HG03039 (cell line): ENCODE results near the gene NDUFA11.

Experiments used
- ATAC-seq: cut with Tn5 transposase; IDR thresholded peaks from one replicate; pipeline ENCODE4 v1.9.1; 2021; ENCODE audit warnings: mild to moderate bottlenecking, moderate library complexity; ENCODE audit not compliant: unreplicated experiment

NDUFA11 gene

GRCh38 chr19:5932609-5933262 is 29.1 kb upstream of the NDUFA11 start:
- ATAC-seq = no peak

DNA sequence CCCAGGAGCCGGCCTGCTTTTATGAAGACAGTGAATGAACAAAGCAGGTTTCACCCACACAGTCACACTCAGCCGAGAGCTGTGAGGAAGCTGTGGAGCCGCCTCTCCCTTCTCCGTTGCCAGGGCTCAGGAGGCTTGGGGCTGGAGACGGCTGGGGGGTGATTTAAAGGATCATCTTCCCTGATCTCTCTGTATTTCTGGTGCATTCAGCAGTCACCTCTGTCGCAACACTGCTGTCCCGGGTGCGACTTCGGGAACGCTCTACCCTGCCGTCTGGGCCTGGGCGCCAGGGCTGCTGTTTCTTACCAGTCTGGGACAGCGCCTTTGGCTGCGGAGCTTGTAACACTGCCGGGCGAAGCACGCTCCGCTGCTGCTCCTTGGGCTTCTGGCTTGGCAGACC is 28.6 kb upstream of the NDUFA11 start:
- no peak for ATAC-seq

GRCh38 chr19:5931251-5931650 is 27.7 kb upstream of the NDUFA11 start:
- ATAC-seq = no peak

GRCh38 chr19:5929625-5930024 is 26.0 kb upstream of the NDUFA11 start:
- ATAC-seq = no peak

DNA sequence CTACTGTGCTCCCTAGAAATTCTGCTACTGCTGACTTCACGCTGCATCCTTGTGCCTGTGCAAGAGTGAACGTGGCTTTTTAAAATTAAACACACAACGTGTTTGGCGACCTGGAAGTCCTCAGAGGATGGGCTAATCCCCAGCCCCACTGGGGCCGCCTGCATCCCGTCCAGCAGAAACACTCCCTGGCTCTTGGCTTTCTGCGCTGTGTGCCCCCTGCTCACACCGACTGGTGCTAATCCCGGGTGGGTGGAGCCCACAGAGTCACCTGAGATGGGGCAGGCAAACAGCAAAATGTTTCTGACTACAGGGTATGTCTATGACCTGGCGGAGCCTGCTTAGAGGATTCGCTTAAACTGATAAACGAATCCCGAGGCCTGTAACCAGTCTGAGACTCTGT is 25.6 kb upstream of the NDUFA11 start:
- ATAC-seq = no peak

DNA sequence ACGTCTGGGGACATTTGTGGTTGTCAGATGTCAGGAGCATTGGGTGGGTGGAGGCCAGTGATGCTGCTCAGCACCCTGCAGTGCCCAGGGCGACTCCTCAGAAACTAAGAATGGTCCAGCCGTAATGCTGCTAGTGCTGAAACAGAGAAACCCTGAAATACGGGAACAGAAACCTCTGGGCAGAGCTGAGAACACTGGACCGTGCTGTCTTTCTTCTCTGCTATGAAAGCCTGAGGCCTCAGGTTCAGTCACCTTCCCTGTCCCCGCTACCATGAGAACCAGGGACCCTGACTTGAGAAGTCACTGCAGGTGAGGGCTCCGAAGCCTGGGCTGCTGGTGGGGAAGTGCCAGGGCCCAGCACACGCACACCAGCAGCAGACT is 23.8 kb upstream of the NDUFA11 start:
- ATAC-seq = no peak

DNA sequence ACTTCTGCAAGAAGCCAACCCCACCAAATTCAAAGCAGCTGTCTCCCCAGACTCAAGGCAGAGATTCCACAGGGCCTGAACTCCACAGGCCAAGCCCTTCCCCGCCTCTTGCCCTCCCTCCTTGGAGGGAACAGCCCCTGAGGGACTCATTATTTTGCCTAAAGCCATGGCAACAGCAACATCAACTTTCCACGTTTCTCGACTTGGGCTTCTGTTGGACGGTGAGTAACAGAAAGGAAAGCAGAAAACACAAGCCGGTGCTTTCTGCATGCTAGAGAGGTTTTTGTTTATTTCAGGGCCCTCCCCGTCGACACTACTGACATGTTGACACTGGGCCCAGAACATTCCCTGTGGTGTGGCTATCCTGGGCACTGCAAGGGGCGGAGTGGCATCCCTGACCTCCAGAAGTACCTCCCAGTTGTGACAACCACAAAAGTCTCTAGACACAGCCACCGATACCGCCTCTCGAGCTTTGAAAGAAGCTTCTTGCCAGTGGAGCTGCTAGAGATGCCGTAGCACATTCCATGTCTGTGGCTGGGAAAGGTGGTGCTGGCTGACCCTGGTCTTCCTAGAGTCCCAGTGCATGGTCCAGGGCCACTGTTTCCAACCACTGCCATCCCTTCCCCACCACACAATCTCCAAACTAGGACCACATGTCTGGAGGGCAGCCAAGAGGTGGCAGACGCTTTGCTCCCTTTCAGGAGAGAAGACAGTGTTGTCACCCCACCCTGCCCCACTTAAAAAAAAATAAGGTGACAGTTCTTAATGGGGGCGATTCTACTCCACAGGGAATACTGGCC is 23.3 kb upstream of the NDUFA11 start:
- ATAC-seq = no peak

DNA sequence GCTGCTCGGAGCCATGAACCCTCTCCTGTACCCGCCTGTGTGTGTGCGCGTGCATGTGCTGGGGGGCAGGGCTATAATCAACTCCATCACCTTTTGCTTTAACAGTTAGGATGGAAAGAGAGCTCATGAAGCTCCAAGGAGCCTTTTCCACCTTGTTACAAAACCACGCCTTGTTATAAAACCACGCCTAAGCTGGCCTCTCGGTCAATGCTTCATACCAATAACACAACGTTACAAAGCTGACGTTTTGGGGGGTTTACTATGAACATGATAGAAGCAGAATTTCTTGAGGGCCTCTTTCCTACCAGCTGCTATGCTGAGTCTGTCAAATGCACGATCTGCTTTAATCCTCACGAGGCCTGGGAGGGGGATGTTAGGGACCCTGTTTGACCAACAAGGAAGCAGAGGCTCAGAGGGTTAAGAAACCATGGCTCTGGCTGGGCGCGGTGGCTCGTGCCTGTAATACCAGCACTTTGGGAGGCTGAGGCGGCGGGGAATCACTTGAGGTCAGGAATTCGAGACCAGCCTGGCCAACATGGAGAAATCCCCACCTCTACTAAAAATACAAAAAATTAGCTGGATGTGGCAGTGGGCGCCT is 22.3 kb upstream of the NDUFA11 start:
- ATAC-seq = no peak

DNA sequence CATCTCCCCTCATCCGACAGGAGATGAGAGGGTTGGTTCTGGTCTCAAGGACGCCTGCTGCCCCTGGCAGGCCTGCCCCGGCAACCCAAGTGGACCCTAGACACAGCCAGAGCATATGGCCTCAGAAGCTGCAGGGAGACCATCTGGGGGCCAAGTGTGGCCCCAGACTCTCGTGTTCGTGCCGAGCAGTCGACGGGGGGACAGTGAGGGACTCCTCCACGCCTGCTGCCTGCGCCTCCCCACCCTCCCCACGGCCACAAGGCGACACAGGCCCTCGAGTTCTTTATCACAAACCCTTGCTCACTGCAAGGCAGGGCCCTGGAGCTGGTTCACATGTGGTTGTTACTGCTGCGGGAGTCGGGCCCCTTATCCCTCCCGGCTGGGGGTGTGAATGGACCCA is 19.8 kb upstream of the NDUFA11 start:
- no peak for ATAC-seq

DNA sequence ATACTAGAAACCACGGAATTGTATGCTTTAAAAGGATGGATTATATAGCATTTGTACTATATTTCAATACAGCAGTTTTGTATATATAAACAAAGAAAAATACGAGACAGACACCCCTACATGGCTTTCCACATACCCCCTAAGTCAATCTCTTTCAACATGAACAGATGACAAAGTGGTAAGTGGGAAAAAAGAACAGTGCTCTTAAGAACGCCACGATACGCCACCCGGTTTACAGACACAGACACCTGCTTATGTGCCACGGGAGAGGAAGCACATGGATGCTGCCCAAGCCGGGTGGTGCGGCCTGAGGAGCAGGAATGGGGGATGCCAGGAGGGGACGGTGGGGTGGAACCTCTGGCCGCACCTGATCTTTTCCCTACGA is 18.6 kb upstream of the NDUFA11 start:
- no peak for ATAC-seq

- no peak for ATAC-seq
Measured at GRCh38 chr19:5921516-5922160, 18.0 kb upstream of the NDUFA11 start.

DNA sequence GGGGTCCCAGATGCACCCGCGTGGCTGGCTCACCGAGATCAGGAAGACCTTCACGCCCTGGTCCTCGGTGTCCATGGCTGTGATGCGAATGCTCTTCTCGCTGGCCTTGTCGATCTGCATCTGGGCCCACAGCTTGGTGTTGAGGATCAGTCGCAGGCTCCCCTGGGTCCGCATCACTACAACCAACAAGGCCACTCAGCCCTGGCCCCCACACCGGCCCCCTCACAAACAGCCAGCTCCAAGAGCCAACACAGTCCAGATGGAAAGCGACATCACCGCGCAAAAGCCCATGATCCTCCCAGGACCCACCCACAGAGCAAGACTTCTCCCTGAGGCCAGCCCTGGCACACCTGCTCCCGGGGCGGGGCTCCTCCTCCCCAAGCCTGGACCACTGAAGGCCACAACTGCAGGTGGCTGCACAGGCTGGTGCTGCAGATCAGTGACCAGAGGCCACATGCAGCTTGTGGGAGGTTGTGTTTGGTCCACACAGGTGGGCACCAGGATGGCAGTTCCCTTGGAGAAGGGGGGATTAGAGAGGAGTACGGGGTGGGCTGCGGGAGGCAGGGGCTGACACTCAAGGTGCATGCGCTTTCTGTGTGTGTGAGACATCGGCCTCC is 15.0 kb upstream of the NDUFA11 start:
- no peak for ATAC-seq

GRCh38 chr19:5917431-5918107 is 14.0 kb upstream of the NDUFA11 start:
- no peak for ATAC-seq

DNA sequence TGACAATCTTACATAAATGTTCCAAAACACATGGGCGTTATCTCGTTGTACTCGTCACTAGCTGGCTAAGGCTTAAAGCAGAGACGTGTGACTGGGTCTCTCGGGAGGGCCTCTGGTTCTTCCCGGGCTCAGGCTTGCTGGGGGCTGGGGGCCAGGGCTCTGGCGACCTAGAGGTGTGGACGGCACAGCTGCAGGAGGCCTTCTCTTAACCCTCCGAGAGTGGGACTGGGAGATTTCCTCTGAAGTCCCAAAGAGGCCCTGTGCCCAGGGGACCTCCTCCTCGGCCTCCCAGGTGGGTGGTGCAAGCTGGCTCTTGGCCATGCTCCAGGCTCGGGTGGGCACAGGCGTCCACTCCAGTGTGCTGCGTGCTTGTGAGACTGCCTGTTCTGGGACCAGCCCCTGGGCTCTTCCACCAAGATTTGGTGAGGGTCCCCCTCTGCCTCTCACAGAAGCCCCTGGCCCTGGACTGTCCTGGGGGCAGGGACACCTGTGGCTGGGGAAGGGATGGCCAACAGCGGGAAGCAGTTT is 12.7 kb upstream of the NDUFA11 start:
- ATAC-seq = no peak

- ATAC-seq = no peak
Measured at GRCh38 chr19:5915782-5916165, 12.2 kb upstream of the NDUFA11 start.

GRCh38 chr19:5914946-5915781 is 11.6 kb upstream of the NDUFA11 start:
- ATAC-seq = no peak

- ATAC-seq = no peak
Measured at GRCh38 chr19:5914358-5914774, 10.8 kb upstream of the NDUFA11 start.

GRCh38 chr19:5913739-5914357 is 10.3 kb upstream of the NDUFA11 start, which contains the start of gene CAPS:
CAPS (plus strand) TSS chr19:5914254; CDS start chr19:5914407, 153 bp downstream.
- no peak for ATAC-seq

DNA sequence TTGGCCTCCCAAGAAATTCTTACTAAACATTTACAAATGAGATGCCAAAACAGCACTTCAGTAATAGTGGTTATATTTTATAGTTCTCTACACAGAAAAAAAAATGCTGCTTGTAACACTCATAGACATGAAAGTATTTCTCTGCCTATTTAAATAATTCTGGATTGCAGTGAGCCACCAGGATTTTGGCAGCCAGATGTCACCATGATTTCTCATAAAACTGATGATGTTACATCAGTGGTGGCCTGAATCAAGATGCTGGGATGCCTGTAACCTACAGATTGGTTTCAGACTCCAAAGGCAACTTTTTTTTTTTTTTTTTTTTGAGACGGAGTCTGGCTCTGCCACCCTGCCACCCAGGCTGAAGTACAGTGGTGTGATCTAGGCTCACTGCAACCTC is 7.8 kb upstream of the NDUFA11 start:
- no peak for ATAC-seq
